Kasumi-1 (cell line): ENCODE measurements around the gene KIF16B.

Experiments used
- DNase-seq, 2 experiments: peaks; one replicate each; lab custom pipeline; 2025; lab: John Stamatoyannopoulos, UW

KIF16B gene

DNA sequence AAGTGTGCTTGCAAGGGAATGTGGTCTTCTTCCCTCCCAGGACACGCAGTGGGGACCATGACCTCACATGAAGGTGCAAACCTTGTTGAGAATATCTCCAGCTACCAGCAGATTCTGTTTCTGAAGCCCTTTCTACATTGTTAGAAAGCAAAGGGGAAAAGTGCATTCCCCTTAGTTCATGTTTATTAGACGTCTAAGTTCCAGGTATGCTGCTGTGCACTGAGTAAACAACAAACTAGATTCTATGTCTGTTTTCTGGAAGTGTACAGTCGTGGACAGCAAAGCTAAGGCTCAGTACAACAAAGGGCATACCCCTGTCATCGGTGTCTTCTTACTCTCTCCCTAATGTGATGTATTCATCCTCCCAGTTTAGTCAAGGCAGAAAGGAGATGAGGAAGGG is 178.5 kb downstream of the KIF16B start:
- DNase-seq: no peak

DNA sequence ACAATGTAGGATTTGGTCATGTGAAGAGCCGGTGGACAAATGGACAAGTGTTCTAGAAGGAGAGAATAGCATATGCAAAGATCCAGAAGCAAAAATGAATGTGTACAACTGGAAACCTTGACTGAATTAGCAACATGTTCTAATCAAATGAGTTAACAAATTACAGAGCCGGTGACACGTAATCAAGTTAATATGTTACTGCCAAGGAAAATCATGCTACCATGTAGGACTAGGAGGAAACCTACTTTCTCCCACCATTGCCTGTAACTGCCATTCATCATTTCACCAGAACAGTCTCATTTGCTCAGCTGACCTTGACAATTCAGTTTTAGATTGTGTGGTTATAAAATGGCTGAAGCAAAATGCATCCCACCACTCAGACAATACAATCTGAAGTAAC is 179.4 kb downstream of the KIF16B start:
- DNase-seq: no peak

DNA sequence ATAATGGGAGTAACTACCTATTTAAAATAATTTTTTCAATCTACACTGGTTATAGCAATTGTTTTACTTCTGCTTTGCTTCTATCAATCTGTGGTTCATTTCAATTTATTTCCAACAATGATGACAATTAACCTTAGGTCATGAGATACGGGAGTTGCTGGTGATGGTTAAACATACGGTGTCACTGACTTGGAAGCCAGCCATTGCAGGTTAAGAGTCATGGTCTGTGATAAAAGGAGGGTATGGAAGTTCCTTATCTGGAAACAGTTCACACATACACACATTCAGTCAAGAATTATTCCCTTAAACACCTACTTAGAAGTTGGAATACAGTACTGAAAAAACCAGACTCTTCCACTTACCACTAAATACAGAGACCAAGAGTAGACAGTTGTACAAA is 180.0 kb downstream of the KIF16B start:
- no peak for DNase-seq

DNA sequence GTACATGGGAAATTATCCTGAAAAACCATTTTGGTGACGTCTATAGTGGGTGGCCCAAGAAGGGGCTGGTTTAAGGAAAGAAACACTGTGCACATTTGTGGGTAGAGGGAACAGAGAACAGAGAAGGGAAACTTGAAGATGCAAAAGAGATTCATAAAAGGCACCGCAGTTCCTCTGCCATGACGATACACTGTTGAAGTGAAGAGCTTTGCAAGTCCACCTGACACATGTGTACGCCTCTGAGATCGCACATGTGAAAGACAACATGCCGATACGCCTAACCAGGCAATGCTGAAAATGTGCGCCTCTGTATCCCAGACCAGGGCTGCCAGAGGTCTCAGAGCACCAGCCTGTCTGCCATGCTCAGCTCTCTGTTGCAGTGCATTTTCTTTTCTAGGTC is 180.9 kb downstream of the KIF16B start:
- DNase-seq: no peak

DNA sequence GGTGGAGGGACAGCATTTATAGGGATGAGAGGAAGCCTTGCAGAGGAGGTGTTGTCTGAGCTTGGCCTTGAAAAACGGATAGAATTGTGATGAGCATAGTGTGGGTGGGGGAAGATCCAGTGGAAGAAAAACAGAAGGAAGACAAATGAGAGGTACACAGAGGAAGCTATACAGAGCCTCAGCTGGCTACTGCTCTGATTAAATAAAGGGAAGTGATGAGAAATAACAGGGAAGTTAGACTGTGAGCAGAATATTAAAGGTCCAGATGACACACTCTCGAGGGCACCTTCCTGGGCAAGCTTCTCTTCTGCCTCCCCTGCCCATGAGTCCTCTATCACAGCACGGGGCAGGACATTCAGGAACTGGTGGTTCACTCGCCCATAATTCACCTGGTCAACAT is 182.3 kb downstream of the KIF16B start:
- DNase-seq: peak; percentile 34 to 72

DNA sequence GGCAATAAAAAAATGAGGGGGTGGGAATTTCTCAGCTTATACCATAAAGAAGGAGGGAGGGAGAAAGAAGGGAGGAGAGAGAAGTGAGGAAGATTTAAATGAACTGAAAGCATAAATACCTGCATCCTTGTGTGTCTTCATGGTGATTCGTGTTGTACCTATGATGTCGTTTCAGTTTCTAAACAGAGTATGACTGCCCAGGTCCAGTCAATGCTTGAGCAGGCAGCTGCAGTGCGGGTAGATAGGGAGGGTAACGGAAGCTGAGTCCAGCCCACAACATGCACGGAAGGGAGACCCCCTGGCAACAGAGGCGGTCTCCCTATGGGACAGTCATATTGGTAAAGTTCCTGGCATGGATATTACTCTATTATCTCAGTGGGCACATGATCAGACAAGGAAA is 184.5 kb downstream of the KIF16B start:
- DNase-seq: no peak

DNA sequence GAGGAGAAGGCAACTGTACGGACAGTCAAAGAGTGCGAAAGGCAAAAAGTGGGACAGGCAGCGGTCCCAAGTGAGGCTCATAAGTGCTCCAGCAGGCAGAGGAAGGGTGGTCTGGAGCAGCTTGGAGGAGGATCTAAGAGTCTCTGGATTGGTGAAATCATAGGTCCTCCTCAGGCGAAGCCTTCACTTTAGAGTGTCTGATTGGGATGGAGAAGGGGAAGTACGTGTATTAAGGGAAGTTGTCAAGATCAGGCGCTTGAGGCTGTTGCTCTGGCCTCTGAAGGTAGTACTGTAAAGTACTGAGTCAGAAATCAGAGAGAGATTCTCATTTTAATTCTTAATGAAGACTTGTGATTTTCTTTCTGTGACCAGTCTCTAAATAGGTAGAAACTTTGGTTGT is 185.6 kb downstream of the KIF16B start:
- DNase-seq: peak; percentile 39 to 59

DNA sequence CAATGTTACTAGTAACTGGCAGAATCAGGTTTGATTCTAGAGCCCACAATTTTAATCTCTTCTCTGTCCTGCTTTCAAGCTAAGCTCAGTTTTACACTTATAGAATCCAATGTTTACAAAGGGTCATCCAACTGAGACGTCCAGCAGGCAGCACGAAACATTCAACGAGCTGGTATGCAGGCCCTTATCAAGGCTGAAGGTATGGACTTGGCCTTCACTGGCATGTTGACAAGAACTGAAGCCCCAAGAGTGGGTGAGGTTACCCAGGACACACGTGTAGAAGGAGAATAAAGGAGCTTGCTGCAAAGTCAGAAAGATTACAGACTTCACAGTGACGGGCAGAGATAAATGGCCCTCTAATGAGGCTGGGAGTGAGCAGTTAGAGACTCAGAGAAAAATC is 187.4 kb downstream of the KIF16B start:
- DNase-seq: no peak

DNA sequence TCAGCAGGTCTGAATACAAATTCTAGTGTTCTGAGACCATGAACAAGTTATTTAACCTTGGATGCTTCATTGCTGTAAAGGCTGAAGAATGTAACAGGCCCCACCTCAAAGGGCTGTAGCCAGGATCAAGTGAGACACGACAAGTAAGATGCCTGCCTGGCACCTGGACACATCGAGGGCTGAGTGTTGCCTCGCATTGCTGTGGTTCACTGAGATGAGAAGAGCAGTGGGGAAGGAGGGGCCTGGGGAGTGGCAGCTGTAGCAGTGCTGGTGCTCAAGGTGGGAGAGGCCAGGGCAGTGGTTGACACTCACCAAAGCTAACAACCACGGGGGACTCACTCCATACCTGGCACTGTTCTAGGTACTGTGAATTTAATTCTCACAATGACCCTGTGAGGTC is 187.8 kb downstream of the KIF16B start:
- no peak for DNase-seq

DNA sequence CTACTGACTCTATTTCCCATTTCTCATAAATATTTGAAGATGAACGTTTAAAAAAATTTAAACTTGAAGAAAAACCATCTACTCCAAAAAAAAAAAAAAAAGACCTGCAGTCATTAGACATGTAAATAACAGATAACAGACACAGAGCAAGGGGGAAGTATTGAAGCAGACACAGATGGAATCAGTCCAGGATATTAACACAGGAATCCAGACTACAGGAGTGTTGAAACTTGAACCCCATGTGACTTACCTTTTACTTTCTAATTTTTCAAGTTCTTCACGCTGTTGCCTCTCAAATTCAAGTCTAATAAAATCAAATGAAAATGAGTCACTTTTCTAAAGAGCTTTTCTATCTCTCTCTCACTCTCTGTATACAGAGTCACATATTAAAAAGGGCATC is 191.8 kb downstream of the KIF16B start:
- DNase-seq: no peak

DNA sequence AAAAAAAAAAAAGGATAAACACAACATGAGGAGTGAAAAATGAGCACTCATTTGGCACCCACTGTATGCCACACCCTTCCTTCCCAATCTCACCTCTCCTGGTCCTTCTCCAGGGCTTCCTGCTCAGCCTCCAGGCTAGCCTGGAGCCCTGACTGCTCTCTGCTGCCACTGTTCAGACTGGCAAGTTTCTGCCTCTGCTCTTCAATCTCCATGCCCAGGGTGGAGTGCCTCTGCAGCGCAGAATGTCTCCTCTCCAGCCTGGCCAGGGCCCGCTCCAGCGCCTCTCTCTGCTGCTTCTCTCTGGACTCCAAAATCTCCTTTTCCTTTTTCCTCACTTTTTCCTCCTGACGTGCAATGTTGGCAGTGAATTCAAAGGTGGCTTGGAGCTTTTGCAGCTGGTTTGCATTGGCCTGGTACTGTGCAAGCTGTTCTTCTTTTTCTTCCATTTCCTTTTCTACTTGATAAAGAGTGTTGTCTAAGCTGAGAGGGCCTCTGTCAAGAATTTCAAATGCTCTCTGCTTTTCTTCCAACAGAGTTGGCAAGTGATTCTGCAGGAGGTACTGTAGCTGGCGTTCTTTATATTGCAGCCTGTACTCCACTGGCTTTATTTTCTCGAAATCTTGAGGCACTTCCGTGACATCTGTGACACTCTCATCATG is 194.4 kb downstream of the KIF16B start:
- DNase-seq: no peak

DNA sequence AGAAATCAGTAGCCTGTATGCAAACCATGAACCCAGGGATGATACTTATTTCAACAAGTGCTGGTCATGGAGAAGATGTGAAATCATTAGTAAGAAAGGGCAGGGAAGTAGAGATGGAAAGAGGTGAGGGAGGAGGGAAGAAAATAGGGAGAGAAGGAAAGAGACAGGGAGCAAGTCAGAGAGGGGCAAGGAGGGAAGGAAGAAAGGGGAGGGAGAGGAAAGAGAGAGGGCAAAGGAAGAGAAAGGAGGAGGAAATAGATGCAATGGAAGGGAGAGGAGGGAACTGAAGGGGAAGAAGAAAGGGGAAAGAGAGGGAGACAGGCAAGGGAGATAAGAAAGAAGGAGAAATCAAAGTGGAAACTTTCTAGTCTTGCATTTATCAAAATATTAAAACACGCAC is 195.1 kb downstream of the KIF16B start:
- no peak for DNase-seq

DNA sequence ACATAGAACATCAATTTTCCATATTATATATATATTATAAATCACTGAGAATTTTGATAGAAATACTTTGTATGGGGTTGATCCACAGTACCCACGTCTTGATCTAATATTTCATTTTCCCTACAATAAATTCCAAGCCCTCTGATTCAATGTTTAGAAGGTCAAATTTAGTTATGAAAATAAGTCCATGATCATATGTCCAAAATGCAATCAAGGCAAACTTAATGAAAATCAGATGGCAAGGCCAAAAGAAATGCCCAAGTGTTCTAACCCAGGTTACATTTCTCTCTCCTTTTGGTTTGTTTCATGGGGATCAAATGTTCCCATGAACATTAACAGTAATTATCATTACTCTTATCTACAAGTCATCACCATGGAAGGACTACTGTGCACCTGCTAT is 203.8 kb downstream of the KIF16B start:
- DNase-seq: no peak

DNA sequence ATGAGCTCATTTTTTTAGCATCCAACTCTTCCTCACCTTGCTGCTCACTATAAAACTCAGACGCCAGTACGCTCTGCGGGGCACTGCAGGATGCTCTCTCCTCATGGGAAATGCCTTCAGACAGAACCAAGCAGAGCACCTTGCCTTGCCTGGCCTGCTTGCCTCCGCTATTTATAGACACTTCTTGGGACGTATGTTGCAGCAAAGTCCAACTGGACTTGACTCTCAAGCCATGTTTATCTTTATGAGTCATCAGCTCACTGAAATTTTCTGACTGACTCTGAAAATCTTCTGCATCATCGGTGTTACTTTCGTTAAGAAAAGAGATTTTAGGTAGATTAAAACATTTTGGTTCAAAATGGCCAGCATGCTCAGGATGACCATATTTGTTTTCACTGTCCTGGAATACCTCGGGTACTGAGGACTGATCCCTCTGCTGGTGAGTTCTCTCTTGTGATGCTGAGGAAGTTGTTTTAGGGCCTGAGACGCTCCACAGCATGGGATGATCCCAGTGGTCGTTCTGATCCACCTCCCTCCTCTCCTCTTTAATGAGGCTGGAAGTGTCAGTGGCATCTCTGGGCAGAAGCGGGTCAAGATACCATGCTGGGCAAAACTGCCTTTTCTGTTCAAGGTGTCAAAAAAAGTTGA is 204.5 kb downstream of the KIF16B start:
- no peak for DNase-seq

DNA sequence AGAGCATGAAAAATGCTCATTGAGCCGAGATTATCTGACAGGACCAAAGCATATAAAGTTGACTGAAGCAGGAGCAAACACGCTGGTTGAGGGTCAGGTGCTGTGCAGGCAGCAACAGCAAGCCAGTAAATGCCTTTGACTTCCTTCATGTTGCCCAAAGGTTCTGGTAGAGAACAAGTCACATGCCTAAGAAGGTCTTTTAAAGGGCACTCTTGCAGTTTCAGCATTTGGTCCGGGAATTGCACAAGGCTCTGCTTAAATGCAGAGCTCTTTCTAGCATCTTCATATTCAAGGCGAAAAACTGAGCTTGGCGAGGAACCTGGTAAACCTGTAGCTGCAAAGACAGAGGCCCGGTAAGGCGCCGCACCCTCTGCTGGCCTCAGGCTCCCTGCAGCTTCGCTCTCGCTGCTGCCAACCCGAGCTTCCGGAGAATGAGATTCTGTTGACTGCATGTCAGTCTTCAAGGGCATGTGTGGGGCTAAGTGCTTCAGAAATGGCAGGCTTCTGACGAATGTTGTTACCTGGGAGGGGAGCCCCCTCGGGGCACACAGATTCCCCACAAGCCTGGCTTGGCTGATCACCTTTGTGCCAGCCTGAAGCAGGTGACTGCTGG is 205.2 kb downstream of the KIF16B start:
- DNase-seq: no peak

DNA sequence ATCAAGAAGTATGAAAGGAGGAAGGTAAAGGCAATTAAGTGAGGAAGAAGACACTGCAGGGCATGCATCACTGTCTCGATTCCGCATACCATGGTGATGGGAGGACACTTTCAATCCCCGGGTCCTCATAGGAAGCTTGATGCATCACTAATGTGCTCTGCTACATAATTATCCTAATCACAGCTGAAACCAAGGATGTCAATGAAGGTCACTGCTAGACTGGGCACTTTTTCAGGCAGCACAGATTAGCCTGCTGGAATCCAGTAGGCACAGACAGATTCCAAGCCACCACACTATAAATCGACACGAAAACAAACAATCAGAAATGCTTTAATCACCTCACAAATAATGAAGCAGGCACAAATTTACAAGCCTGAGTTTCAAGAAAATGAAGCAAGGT is 206.7 kb downstream of the KIF16B start:
- no peak for DNase-seq

DNA sequence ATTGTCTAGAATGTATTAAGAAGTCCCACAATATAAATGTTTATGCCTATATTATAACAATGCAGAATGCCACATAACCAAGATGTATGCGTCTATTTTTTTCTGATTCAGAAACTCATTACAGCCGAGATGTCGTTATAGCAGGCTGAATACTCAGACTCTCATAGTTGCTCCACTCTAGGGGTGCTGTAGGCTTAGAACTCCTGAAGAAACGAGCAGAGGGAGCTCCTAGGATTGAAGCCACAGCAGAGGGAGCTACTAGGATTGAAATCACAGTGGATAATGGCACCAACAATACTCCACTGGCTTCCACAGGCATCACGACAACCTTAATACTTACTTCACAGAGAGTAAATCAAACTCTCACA is 208.9 kb downstream of the KIF16B start:
- DNase-seq: no peak

DNA sequence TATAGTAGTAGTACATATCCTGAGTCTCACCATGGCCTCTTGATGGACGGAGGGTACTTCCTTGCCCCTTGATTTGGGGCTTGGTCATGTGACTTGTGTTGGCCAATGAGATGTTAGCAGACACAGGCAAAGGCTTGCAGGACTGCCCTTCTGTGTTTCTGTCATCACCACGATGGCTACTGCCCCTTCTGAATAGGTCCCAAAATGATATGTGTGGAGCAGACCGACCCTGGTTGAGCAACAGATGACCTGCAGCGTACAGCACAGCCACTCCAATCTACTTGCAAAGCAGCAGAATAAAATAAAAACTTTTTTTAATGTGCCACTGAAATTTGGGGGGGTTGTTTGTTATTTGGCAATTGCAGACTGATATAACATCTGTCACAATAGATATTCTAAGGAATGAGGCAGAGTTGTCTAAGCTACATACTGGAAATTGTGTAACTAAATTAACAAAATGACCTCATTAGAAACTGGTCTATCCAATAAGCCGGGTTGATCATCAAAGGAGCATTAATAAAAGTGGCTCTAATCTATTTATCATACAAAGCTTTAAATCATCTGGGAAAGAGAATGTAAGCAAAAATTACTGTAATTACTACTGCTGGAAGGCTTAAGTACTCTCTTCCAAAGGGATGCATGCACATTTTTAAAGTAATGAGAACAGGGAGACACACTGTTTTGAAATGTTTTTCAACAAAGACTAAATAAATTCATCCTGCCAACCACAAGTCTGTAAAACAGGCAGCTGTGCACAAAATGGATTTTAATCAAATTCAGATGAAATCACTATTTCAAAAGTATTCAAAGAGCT is 209.5 kb downstream of the KIF16B start:
- DNase-seq: no peak

DNA sequence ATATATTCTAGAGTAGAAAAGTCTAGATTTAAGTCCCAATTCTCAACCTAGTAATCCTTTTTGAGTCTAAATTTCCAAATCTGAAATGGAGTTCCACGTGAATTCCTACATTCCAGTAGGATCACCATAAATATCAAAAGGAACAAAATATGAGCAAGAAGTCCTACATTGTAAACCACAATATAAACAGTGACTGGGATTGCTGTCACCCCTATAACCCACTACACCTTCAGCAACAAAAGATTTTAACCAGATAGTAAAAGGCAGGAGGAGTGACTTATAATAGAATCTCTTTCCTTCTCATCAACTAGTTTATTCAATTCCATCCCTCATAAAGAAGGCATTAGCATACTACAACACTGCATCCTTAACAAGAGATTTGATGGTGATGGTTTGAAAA is 210.6 kb downstream of the KIF16B start:
- DNase-seq: no peak

DNA sequence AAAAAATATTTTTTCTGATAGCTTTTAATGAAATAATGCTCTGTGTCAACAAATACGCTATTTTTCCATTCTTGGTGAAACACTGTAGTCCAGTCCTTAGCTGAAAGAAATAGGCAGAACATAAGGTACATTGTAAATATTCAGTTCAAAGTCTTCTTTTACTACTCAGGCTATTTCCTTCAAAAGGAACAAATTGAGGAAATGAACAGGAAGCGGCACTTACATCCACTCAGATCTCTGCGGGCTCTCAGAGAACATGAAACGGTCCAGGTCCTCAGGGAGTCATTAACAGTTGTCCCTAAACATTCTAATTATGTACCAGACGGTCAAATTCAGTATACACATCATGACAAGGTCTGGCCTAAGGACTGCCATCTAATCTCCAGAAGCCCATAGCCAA is 212.6 kb downstream of the KIF16B start:
- DNase-seq: no peak

DNA sequence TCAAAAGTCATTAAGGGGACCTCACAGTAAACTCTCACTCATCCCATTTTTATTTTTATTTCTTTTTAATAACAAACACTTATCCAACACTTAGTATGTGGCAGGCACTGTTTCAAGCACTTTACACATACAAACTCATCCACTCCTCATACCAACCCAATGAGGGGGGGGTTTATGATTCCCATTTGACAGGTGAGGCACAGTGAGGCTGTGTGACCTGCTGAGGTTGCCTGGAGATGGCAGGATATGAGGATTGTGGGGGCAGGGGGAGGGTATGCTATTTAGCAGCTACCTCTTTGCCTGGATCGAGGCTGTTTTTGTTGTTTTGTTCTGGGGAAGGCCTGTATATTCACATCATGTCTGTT is 219.8 kb downstream of the KIF16B start:
- DNase-seq: no peak

DNA sequence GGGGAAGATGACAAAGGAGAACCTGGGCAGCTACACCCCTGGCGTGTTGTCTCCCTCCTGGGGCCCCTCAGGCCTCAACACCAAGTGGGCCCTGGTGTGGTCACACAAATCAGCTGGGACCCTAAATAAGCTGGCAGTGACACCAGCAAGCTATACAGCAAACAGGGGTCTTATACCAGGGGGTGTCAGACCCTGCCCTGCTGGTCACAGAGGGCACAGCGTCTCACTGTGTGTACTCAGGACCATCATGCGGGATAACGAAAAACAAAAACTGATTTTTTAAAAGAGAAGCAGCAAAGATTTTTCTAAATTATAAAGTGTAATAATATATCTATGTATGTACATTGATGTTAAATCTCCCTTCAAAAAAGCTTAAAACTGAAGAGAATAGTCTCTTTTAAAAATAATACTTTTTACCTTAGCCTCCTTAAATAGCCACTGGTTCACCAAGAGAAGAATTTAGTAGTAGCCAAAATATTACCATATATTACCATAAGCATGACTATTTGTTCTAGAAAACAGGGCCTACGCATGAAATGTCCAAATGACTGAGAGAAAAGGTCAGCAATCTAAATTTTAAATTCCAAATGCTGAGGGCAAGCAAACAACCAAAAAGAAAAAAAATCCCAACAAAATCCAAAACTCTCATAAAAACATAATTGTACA is 220.4 kb downstream of the KIF16B start:
- DNase-seq: no peak

DNA sequence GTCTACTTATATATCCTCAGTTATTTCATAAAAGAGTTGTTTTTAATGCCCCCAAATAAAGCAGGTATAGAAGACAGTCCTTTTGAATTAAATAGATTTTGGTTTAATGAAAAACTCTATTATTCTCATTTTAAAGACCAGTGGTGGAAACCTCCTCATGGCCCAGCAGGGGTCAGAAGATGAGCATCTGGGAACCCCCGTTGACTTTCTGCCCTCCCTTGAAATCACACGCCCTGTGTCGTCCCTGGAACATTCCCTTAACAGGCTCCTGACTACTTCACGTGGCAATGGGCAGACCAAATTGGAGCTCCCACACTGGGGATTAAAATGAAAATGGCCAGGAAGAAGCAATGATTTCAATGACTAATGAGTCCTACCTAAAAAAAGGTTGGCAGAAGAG is 220.9 kb downstream of the KIF16B start:
- no peak for DNase-seq
